T-helper 2 cell treated with Interferon-gamma antibody and Interleukin-4, amounts not matched to agents 5 μg/mL and 100 μg/mL, for 36 hours (primary cell): ENCODE data around the gene SUPT3H.
"Not testable (repeated sequence)": the region's sequence is repeated elsewhere in the genome, so short reads cannot be mapped to it uniquely, and the experiment has no call there.

Experiments used
- DNase-seq: peaks from one replicate; pipeline ENCODE4 v3.0.0; 2021; ENCODE audit warnings: low spot score
- H3K27ac Mint-ChIP-seq: one replicate; pipeline ENCODE4 v1.8.0; 2021; ENCODE audit warnings: mild to moderate bottlenecking, mixed read lengths
- H3K27me3 Mint-ChIP-seq: one replicate; pipeline ENCODE4 v1.8.0; 2021; ENCODE audit warnings: low read depth, mixed read lengths
- H3K36me3 Mint-ChIP-seq: one replicate; pipeline ENCODE4 v1.8.0; 2021; ENCODE audit warnings: low read depth, mixed read lengths
- H3K4me1 Mint-ChIP-seq: one replicate; pipeline ENCODE4 v1.8.0; 2021; ENCODE audit warnings: low read depth, mixed read lengths
- H3K4me3 Mint-ChIP-seq: one replicate; pipeline ENCODE4 v1.8.0; 2022; ENCODE audit warnings: mild to moderate bottlenecking, moderate library complexity, mixed read lengths
- H3K9me3 Mint-ChIP-seq: one replicate; pipeline ENCODE4 v1.8.0; 2021; ENCODE audit warnings: mixed read lengths

SUPT3H gene

DNA sequence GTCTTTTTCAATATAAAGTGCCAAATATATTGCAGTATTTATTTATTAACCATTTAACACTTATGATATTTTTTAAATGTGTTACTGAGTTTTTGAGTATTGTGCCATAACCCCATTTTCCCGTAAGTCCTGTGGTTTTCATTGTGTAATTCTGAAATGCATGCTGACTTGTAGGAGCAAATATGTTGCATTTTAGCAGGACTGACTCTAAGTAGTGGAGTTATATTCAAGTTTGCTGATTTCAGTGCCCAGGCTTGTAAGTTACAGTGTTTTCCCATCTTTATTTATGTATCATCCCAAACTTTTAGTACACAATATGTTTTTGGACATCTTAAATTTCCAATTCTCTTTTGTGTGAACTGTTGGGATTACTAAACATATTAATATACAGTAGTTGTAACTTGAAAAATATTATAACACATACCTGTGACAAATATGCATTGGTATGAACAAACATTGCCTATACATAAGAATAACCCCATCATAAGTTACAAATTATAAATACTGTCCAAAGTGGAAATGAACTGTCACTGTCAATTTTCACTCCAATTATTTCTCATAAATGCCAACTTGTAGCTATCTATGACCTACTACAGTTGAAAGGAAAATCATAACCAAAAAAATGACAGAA lies 228.9 kb downstream of the SUPT3H start:
- Mint-ChIP-seq H3K27me3 (no peaks in the 10 kb centered on the region), H3K9me3 (peaks cover 37% of the 10 kb centered on the region)
- DNase-seq = no peak

GRCh38 chr6:45148278-45148677 lies 229.5 kb downstream of the SUPT3H start:
- Mint-ChIP-seq H3K27me3 (no peaks in the 10 kb centered on the region), H3K4me3 (no peak overlapping the region), H3K36me3 (peaks cover 27% of the 10 kb centered on the region), H3K4me1 (peaks cover 15% of the 10 kb centered on the region), H3K27ac (no peak overlapping the region), H3K9me3 (peaks cover 40% of the 10 kb centered on the region)
- no peak for DNase-seq

More for the DNA sequence above, 228.9 kb downstream of the SUPT3H start:
- H3K4me3 Mint-ChIP-seq = no peak overlapping the region
- H3K4me1 Mint-ChIP-seq = peaks cover 10% of the 10 kb centered on the region
- peaks cover 22% of the 10 kb centered on the region for H3K36me3 Mint-ChIP-seq
- no peak overlapping the region for H3K27ac Mint-ChIP-seq

GRCh38 chr6:45145658-45146057 lies 232.1 kb downstream of the SUPT3H start:
- not testable (repeated sequence) for H3K27ac Mint-ChIP-seq

GRCh38 chr6:45138765-45139164 lies 239.0 kb downstream of the SUPT3H start:
- no peak overlapping the region for H3K27ac Mint-ChIP-seq
- peaks cover 39% of the 10 kb centered on the region for H3K36me3 Mint-ChIP-seq
- H3K9me3 Mint-ChIP-seq = peaks cover 42% of the 10 kb centered on the region
- peaks cover 7% of the 10 kb centered on the region for H3K4me1 Mint-ChIP-seq
- H3K27me3 Mint-ChIP-seq = no peaks in the 10 kb centered on the region
- no peak overlapping the region for H3K4me3 Mint-ChIP-seq
- DNase-seq = no peak

More at GRCh38 chr6:45145658-45146057, 232.1 kb downstream of the SUPT3H start:
- H3K4me3 Mint-ChIP-seq, DNase-seq, H3K4me1 Mint-ChIP-seq, H3K27me3 Mint-ChIP-seq: not testable (repeated sequence)
- Mint-ChIP-seq H3K9me3 (peaks cover 41% of the 10 kb centered on the region), H3K36me3 (peaks cover 26% of the 10 kb centered on the region)

GRCh38 chr6:45136495-45136894 lies 241.2 kb downstream of the SUPT3H start:
- H3K36me3 Mint-ChIP-seq = peaks cover 27% of the 10 kb centered on the region
- H3K9me3 Mint-ChIP-seq = peaks cover 39% of the 10 kb centered on the region
- DNase-seq = no peak
- H3K4me1 Mint-ChIP-seq = peaks cover 4% of the 10 kb centered on the region
- no peak overlapping the region for H3K4me3 Mint-ChIP-seq
- H3K27ac Mint-ChIP-seq = no peak overlapping the region
- no peaks in the 10 kb centered on the region for H3K27me3 Mint-ChIP-seq

- no peaks in the 10 kb centered on the region for H3K27me3 Mint-ChIP-seq
- peaks cover 2% of the 10 kb centered on the region for H3K4me1 Mint-ChIP-seq
- peaks cover 28% of the 10 kb centered on the region for H3K9me3 Mint-ChIP-seq
- H3K27ac Mint-ChIP-seq = no peak overlapping the region
- peaks cover 18% of the 10 kb centered on the region for H3K36me3 Mint-ChIP-seq
- no peak for DNase-seq
- no peak overlapping the region for H3K4me3 Mint-ChIP-seq
Measured at GRCh38 chr6:45132658-45133294, 245.0 kb downstream of the SUPT3H start.

DNA sequence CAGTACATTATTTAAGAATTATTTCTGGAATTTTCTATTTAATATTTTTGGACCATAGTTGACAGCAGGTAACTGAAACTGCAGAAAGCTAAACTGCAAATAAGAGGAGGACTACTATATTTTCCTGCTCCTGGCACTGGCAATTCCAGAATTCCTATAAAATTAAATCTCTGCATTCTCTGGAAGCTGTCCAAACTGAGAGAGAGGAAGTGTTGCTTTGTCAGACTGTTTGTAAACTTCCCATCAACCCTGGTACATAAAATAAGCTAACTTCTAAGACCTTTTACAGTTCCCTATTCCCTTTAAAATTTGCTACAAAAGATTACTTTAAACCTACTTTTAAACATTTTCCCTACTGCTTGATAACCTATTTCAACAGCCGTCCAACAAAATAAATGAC lies 245.7 kb downstream of the SUPT3H start:
- H3K4me1 Mint-ChIP-seq = peaks cover 2% of the 10 kb centered on the region
- H3K9me3 Mint-ChIP-seq = peaks cover 28% of the 10 kb centered on the region
- H3K36me3 Mint-ChIP-seq = peaks cover 16% of the 10 kb centered on the region
- no peak overlapping the region for H3K4me3 Mint-ChIP-seq
- DNase-seq = no peak
- H3K27me3 Mint-ChIP-seq = no peaks in the 10 kb centered on the region
- no peak overlapping the region for H3K27ac Mint-ChIP-seq

- no peak for DNase-seq
- Mint-ChIP-seq H3K36me3 (peaks cover 2% of the 10 kb centered on the region), H3K4me3 (no peak overlapping the region), H3K27me3 (no peaks in the 10 kb centered on the region), H3K27ac (no peak overlapping the region), H3K4me1 (peaks cover 4% of the 10 kb centered on the region), H3K9me3 (peaks cover 10% of the 10 kb centered on the region)
Measured at GRCh38 chr6:45129051-45129450, 248.7 kb downstream of the SUPT3H start.

DNA sequence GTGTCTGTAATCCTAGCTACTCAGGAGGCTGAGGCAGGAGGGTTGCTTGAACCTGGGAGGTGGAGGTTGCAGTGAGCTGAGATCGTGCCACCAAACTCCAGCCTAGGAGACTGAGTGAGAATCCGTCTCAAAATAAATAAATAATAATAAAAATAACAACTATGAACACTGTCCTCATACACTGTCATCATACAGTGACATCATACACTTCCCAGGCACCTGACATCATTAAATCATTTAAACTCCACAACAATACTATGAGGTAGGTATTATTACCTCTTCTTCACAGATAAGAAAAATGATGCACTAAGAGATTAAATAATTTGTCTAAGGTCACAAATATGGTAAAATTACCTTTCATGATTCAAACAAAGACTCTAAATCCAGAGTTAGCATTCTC lies 250.5 kb downstream of the SUPT3H start:
- Mint-ChIP-seq H3K4me1 (peaks cover 2% of the 10 kb centered on the region), H3K36me3 (no peaks in the 10 kb centered on the region), H3K27ac (no peak overlapping the region), H3K9me3 (no peaks in the 10 kb centered on the region), H3K27me3 (no peaks in the 10 kb centered on the region), H3K4me3 (no peak overlapping the region)
- no peak for DNase-seq

GRCh38 chr6:45126033-45126432 lies 251.7 kb downstream of the SUPT3H start:
- peaks cover 2% of the 10 kb centered on the region for H3K4me1 Mint-ChIP-seq
- H3K4me3 Mint-ChIP-seq = no peak overlapping the region
- no peaks in the 10 kb centered on the region for H3K36me3 Mint-ChIP-seq
- no peaks in the 10 kb centered on the region for H3K9me3 Mint-ChIP-seq
- no peak for DNase-seq
- no peak overlapping the region for H3K27ac Mint-ChIP-seq
- H3K27me3 Mint-ChIP-seq = no peaks in the 10 kb centered on the region

DNA sequence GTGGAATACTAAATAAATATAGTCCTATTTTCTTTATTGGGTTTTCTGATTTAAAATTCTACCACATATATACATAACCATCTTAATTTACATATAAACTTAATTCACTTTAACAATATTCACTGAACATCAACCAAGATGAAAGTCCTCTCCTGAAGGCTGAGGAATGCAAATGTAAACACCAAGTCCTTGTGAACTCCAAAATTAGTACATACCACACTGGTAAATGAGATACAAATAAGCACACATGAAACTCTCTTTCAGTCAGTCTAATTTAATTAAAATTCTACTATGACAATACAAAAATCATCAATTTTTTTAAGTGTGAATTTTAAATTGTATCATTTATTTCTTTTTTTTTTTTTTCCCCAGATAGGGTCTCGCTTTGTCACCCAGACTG lies 254.7 kb downstream of the SUPT3H start:
- no peaks in the 10 kb centered on the region for H3K27me3 Mint-ChIP-seq

GRCh38 chr6:45118754-45119153 lies 259.0 kb downstream of the SUPT3H start:
- H3K4me3 Mint-ChIP-seq = no peak overlapping the region
- no peaks in the 10 kb centered on the region for H3K9me3 Mint-ChIP-seq
- no peaks in the 10 kb centered on the region for H3K27me3 Mint-ChIP-seq
- no peaks in the 10 kb centered on the region for H3K36me3 Mint-ChIP-seq
- DNase-seq = no peak
- peaks cover 21% of the 10 kb centered on the region for H3K4me1 Mint-ChIP-seq
- H3K27ac Mint-ChIP-seq = no peak overlapping the region

More for the DNA sequence above, 254.7 kb downstream of the SUPT3H start:
- H3K27ac Mint-ChIP-seq = no peak overlapping the region
- H3K9me3 Mint-ChIP-seq = no peaks in the 10 kb centered on the region
- peaks cover 2% of the 10 kb centered on the region for H3K4me1 Mint-ChIP-seq
- H3K4me3 Mint-ChIP-seq = no peak overlapping the region
- H3K36me3 Mint-ChIP-seq = no peaks in the 10 kb centered on the region
- DNase-seq = no peak

GRCh38 chr6:45116714-45117410 lies 260.9 kb downstream of the SUPT3H start:
- no peaks in the 10 kb centered on the region for H3K27me3 Mint-ChIP-seq
- DNase-seq = no peak
- peaks cover 21% of the 10 kb centered on the region for H3K4me1 Mint-ChIP-seq
- H3K27ac Mint-ChIP-seq = peak overlapping the region; percentile 12
- no peaks in the 10 kb centered on the region for H3K9me3 Mint-ChIP-seq
- peak overlapping the region; percentile 6 for H3K4me3 Mint-ChIP-seq
- no peaks in the 10 kb centered on the region for H3K36me3 Mint-ChIP-seq

GRCh38 chr6:45115696-45116095 lies 262.0 kb downstream of the SUPT3H start:
- DNase-seq = no peak
- no peaks in the 10 kb centered on the region for H3K27me3 Mint-ChIP-seq
- H3K27ac Mint-ChIP-seq = peak overlapping the region; percentile 39
- H3K9me3 Mint-ChIP-seq = no peaks in the 10 kb centered on the region
- H3K36me3 Mint-ChIP-seq = no peaks in the 10 kb centered on the region
- peak overlapping the region; percentile 13 for H3K4me3 Mint-ChIP-seq
- peaks cover 21% of the 10 kb centered on the region for H3K4me1 Mint-ChIP-seq
